Ascending aorta (tissue), 2 donors: Measurements from ENCODE around the gene TIE1. TPM values are rescaled to one million over a fixed set of nuclear protein-coding genes. Genes with fewer than 3 reads are reported as not detected.

Experiments used
- DNase-seq, 2 donors: peaks; one replicate each; pipeline ENCODE4 v3.0.0-alpha.2; 2019; ENCODE audit warnings: low spot score in 2 of 2
- H3K27ac ChIP-seq, 2 donors: fragments of 200-600 bp; sonication (generic); one replicate each; pipeline ENCODE4 v1.5.1; 2016 to 2017; ENCODE audit warnings: mild to moderate bottlenecking in 1 of 2
- H3K27me3 ChIP-seq: fragments of 200-600 bp; sonication (generic); one replicate; pipeline ENCODE4 v1.5.1; 2017
- H3K36me3 ChIP-seq, 2 donors: fragments of 200-600 bp; sonication (generic); one replicate each; pipeline ENCODE4 v1.5.1; 2016
- H3K4me1 ChIP-seq, 2 donors: fragments of 200-600 bp; sonication (generic); one replicate each; pipeline ENCODE4 v1.5.1; 2016 to 2017; ENCODE audit warnings: mild to moderate bottlenecking in 1 of 2
- H3K4me3 ChIP-seq, 2 donors: fragments of 200-600 bp; sonication (generic); one replicate each; pipeline ENCODE4 v1.5.1; 2016 to 2017; ENCODE audit warnings: mild to moderate bottlenecking in 1 of 2
- H3K9me3 ChIP-seq, 2 donors: fragments of 200-600 bp; sonication (generic); one replicate each; pipeline ENCODE4 v1.5.1; 2016
- CTCF ChIP-seq, 3 experiments: fragments of 200-600 bp in 2 of 3; fragments of 450-650 bp in 1 of 3; sonication (generic) in 2 of 3; IDR thresholded peaks; one replicate each; pipeline ENCODE4 v1.5.1; 2016 to 2019; ENCODE audit warnings: antibody characterized with exemption in 3 of 3, mild to moderate bottlenecking in 1 of 3, moderate library complexity in 1 of 3
- intact Hi-C: fragments of 100-400 bp; cut with DNase I; formaldehyde crosslinking; loops from one replicate; pipeline ENCODE4 v1.15.1; 2023
- total RNA-seq: library from RNA; depleted of rRNA; stranded (reverse); fragments of >200 nt; gene quantifications from one replicate; pipeline ENCODE4 v1.1.0, GENCODE V29; 2016

Gene TIE1
- total RNA-seq, 1 donor from 2014 or later, result 120 TPM

- TF ChIP-seq CTCF (IDR thresholded peaks at IDR 0.05), result no peak
- Histone ChIP-seq H3K36me3 (no peaks in the 10 kb centered on the region), H3K27me3 (no peaks in the 10 kb centered on the region), H3K27ac (no peak overlapping the region), H3K4me1 (no peaks in the 10 kb centered on the region), H3K4me3 (no peak overlapping the region), H3K9me3 (no peaks in the 10 kb centered on the region)
- intact Hi-C loops, result no loop called here
- no peak for DNase-seq
These were observed 20.1 kb upstream of the TIE1 start for GRCh38 chr1:43280692-43281091.

- Histone ChIP-seq H3K27ac (no peak overlapping the region), H3K27me3 (no peaks in the 10 kb centered on the region), H3K9me3 (no peaks in the 10 kb centered on the region), H3K4me3 (no peak overlapping the region), H3K36me3 (no peaks in the 10 kb centered on the region), H3K4me1 (no peaks in the 10 kb centered on the region)
- no peak for DNase-seq
- TF ChIP-seq CTCF (IDR thresholded peaks at IDR 0.05), result no peak
- intact Hi-C loops, result no loop called here
These were observed 18.3 kb upstream of the TIE1 start for GRCh38 chr1:43282220-43283195.

GRCh38 chr1:43284065-43284464 lies 16.7 kb upstream of the TIE1 start:
- Histone ChIP-seq H3K4me1 (no peaks in the 10 kb centered on the region), H3K9me3 (no peaks in the 10 kb centered on the region), H3K27ac (no peak overlapping the region), H3K36me3 (no peaks in the 10 kb centered on the region), H3K27me3 (no peaks in the 10 kb centered on the region), H3K4me3 (no peak overlapping the region)
- no peak for TF ChIP-seq CTCF (IDR thresholded peaks at IDR 0.05)
- no peak for DNase-seq
- intact Hi-C loops, result no loop called here

GRCh38 chr1:43284546-43285110 lies 16.2 kb upstream of the TIE1 start:
- H3K36me3 ChIP-seq, result no peaks in the 10 kb centered on the region
- H3K4me1 ChIP-seq, result no peaks in the 10 kb centered on the region
- H3K4me3 ChIP-seq, result no peak overlapping the region
- intact Hi-C loops, result no loop called here
- no peak for DNase-seq
- no peak for TF ChIP-seq CTCF (IDR thresholded peaks at IDR 0.05)
- H3K9me3 ChIP-seq, result no peaks in the 10 kb centered on the region
- H3K27ac ChIP-seq, result no peak overlapping the region
- no peaks in the 10 kb centered on the region for H3K27me3 ChIP-seq

- Histone ChIP-seq H3K27ac (no peak within 1 kb of the TSS), H3K36me3 (no peaks in the 10 kb centered on the region), H3K27me3 (no peaks in the 10 kb centered on the region), H3K4me3 (no peak within 1 kb of the TSS), H3K9me3 (no peaks in the 10 kb centered on the region), H3K4me1 (no peaks in the 10 kb centered on the region)
- intact Hi-C loops, result no loop called here
- TF ChIP-seq CTCF (IDR thresholded peaks at IDR 0.05), result no peak
- DNase-seq, result no peak
These were observed 15.4 kb upstream of the TIE1 start, which contains the start of gene C1orf210 for GRCh38 chr1:43285269-43285990. Gene C1orf210 (minus strand): TSS chr1:43285581. CDS start chr1:43283270, 2,311 bp downstream.
